ENCODE results near the gene DNAH8.
A peak's percentile ranks its signal among the peaks of the same experiment; 100 is the strongest.

Gene DNAH8

DNA sequence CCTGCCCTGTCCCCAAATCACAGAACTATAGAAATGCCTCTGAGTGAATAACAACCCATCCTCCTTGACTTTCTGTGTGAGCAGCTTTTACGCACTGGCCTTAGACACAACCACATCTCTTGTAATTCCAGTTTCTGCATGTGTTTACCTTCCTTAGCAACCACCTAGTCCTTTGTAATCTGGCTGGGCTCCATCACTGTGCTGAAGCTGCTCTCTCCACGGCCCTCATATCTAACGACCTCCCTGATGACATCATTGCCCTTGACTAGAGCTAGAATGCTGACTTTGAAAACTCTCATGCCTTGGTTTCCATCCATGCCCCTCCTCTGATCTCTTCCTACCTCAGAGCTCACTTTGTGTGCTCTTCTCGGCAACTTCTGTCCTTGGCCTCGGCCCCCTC is 303.0 kb downstream of the DNAH8 start:
- no peak for DNase-seq (ENCODE audit: low spot score)

DNA sequence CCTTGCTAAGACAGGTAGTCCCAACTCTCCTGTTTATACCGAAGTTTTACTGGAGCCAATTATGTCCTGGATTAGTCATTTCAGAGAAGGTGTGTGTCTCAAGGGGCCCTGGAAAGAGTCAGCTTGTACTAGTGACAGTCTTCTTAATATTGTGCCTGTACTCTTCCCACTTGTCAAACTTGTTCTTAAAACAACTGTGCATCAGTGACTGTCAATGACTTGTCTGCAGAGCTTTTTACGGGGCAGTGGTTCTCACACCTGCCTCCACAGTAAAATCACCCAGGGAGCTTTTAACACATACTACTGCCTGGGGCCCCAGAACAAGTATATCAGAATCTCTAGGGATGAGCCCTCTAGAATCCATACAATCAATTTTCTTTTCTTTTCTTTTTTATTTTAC is 305.0 kb downstream of the DNAH8 start:
- no peak for DNase-seq (ENCODE audit: low spot score)

- DNase-seq (ENCODE audit: low spot score): no peak
Measured at GRCh38 chr6:39021041-39021440, 305.9 kb downstream of the DNAH8 start.

DNA sequence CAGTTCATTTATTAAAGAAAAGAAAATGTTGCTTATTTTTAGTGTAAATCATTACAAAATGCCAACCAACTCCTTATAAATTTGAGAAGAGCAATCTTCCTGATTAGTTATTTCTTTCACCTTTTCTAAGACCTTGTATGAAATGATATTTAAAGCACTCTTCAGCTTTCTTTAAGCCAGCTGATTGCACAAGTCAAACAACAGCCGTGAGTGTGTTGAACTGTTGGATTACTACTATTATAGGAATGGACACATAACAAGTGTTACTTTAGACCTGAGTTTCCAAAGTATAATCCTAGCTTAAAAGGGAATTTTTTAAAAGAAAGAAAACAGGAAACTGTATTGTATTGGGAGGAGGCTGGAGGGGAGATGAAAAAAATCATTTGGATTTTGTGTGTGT is 306.7 kb downstream of the DNAH8 start:
- no peak for DNase-seq (ENCODE audit: low spot score)

DNA sequence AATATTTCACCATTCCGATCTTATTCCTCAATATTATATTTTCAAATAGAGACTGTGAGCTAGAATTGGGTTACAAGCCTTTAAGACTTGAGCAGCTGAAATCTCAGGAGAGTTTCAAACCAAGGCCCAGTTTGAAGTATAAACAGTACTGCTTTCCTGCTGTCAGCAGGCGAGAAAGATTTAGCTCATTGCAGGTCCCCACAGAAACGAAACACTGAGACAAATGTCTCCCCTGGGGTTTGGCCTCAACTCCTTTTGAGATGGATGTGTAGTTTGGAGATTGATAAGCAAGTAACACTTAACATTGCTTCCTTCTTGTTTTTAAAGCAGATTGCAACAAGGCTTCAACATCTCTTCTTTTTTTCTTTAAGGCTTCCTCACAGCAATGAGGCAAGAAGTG is 311.1 kb downstream of the DNAH8 start:
- DNase-seq (ENCODE audit: low spot score): no peak

DNA sequence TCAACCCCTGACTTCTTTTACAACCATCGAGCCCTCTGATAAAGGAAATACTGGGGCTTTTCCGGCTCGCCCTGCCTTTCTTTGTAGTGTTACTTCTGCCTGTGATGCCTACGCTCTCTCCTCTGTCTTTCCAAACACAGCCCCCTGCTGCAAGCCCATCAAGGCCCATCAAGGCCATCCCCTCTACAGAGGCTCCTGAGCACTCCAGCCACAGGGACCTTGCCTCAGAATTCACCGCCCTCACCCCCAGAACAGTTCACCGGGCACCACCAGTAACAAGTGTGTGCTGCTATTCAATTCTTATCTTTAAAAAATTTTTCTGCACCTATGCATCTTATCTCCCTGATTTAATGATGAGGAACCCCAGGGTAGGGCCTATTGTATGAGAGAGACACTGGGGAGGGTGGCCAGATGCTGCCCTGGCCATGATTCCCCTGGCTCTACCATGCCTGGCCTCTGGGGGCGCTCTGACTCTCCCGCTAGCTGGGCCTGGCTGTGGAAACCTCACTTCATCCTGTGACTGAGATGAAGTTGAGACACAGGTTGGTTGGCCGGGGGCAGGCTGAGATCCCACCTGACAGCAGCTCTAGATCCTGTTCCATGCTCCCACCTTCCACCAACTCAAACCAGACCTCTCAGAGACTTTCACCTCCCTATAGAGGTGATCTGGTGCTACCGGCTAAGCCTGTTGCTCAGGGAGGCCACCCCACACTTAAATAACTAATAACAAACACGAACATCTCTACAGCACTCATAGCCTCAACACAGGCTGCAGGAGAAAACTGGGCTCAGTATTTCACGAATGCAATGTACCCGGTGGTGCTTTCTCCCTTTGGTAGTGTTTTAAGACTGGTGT is 314.3 kb downstream of the DNAH8 start:
- DNase-seq (ENCODE audit: low spot score): peak; percentile 52

DNA sequence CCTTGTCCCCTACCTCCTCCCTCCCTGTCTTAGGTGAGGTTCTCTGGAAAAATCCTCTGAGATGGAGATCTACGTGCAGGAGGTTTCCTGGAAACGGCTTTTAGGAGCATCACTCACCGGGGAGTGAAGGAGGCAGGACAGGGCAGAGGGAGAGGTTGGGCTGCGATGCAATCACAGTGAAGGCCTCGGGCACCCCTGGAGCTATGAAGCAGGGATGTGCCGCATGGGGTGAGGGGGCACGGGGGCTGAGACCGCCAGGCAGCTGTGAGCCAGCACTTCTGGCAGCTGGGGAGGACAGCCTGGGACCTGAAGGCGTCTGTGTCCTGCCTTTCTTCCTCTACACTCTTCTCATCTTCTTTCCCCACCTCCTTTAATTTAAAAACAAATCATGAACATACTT is 320.6 kb downstream of the DNAH8 start:
- no peak for DNase-seq (ENCODE audit: low spot score)

DNA sequence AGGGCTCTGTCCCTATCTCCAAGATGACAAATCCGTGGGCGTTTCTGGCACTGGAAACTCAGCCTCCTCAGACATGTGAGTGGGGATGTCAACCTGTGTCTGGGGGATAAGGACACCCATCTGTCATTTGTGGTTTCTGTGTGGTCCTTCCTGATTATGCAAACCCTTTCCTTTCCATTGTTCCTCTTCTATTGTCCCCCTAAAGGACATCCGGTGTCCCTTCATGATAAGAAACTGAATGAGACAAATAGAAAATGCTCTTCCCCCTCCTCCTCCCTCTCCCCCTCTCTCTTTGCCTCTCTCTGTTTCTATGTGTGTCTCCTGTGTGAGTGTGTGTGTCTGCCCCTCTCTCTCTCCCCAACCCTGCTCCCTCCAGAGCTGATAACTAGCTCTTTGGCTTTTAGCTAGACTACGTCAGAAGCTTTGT is 322.0 kb downstream of the DNAH8 start:
- DNase-seq (ENCODE audit: low spot score): no peak

- DNase-seq (ENCODE audit: low spot score): no peak
Measured at GRCh38 chr6:39037707-39038106, 322.6 kb downstream of the DNAH8 start.

DNA sequence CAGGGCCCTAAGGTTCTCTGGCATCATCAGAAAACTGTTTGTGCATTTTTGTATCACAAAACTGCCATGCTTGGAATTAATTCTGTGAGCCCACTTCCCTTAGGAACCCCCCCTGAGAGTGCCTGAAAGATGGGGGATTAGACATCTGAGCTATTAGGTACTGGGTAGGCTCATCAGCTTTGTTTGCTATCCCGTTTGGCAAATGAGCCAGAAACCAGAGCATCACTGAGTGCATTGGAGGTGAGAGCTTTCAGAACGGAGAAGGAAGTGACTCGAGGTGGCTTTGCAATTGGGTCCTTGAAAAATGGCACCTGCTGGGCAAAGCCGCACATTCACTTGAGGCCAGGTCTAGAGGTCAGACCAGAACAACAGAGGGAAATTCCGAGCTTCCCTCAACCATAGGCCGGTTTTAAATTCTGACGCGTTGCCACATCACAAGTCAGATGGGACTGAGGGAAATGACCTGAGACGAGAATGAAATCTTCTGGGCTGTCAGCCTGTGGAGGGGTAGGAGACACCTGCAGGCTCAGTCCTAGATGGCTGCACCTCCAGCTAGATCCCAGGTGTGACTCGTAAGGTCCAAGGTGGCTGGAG is 325.1 kb downstream of the DNAH8 start:
- DNase-seq (ENCODE audit: low spot score): no peak

GRCh38 chr6:39041072-39041471 is 326.0 kb downstream of the DNAH8 start:
- no peak for DNase-seq (ENCODE audit: low spot score)

DNA sequence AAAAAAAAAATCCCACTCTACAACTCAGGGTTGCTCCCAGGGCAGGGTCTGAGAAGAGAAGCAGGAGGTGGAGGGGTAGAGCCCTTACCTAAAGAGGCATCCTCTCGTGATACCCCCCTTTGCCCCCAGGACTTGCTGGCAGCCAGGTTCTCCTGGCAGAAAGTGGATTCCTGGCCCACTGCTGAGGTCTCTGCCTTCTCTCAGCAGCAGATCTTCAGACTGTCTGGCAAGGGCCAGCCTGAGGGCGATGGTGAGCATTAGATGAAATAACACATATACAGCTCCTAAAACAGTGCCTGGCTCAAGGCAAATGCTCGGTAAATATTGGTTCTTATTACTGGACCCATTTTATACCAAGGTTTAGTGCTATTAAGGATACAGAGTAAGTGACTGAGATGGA is 328.7 kb downstream of the DNAH8 start:
- no peak for DNase-seq (ENCODE audit: low spot score)

GRCh38 chr6:39044181-39044580 is 329.1 kb downstream of the DNAH8 start:
- no peak for DNase-seq (ENCODE audit: low spot score)

DNA sequence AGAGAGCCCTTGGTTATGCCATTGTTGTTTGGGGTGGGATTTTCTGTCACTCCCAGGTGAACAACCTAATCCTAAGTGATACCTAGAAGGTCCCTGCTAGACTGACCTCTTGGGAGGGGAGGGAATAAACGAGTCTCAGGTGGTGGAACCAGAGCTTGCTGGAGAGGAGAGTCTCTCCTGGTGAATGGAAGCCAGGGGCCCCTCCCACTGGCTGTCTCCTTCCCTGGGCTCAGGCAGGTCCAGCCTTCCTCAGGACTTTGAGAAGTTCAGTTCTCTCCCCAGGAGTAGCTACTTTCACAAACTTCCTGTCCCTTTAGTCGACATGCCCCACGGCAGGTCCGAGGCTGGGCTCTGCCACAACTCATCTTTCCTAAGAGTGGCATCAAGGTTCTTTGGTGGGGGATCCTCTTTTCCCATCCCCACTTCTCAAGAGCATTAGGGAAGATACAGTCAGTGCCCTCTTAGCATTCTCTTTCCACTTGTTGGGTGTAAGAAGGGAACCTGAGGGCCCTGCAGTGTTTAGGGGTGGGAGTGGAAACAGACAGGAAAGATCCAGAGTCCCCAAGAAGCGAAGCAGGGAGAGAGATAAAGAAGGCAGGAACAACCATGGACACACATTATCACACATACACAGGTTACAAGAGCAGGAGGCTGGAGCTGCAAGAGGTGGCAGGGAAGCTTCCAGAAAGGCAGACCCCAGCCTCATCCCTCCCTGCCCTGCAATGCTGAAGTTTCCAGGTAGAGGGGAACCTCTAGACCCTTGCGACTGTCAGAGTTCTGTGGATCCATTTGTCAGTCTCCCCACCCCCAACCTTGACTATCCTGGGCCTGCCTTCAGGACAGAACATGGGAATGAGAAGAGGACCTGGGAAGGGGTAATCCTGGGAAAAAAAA is 332.6 kb downstream of the DNAH8 start:
- DNase-seq (ENCODE audit: low spot score): no peak

DNA sequence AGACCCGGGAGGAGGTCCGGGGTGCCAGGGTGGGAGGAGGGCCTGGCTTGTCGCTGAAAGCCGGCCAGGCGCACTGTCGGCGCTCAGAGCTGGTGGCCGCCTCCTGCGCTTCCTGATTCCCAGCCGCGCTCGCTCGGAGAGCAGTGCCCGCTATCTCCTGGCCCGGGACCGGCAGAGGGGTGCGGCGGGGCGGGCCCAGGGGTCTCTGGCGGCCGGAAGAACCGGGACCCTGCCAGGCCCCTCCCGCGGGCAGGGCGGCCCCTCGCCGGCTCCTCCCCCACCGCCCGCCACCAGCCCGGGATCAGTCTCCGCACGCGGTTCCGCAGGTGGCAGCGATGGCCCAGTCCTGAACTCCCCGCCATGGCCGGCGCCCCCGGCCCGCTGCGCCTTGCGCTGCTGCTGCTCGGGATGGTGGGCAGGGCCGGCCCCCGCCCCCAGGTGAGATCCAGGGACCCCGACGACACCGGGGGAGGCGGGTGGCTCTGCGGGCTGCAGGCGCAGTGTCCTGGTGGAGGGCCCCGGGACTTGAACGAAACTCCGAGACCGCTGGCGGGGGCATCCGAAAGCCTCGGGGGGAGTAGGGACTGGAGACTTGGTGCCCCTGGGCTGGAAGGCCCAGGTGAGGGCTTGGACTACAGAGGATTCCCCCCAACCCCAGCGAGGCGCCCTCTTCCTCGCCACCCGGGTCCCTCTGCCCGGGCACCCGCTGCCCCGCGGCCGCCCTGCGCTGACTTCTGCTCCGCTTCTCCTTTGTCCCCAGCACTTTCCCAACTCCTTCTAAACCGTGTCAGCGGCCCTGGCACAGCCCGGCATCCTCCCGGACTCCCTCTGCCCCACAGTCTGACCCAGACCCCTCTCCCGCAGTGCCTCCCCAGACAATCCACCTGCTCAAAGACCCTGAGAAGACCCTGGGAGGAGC is 333.6 kb downstream of the DNAH8 start, which contains the start of gene GLP1R:
TSS of gene GLP1R (plus strand) at position 301 of the 919 bp plus-strand sequence. CDS start at position 361, 60 bp downstream.
- DNase-seq (ENCODE audit: low spot score): no peak

DNA sequence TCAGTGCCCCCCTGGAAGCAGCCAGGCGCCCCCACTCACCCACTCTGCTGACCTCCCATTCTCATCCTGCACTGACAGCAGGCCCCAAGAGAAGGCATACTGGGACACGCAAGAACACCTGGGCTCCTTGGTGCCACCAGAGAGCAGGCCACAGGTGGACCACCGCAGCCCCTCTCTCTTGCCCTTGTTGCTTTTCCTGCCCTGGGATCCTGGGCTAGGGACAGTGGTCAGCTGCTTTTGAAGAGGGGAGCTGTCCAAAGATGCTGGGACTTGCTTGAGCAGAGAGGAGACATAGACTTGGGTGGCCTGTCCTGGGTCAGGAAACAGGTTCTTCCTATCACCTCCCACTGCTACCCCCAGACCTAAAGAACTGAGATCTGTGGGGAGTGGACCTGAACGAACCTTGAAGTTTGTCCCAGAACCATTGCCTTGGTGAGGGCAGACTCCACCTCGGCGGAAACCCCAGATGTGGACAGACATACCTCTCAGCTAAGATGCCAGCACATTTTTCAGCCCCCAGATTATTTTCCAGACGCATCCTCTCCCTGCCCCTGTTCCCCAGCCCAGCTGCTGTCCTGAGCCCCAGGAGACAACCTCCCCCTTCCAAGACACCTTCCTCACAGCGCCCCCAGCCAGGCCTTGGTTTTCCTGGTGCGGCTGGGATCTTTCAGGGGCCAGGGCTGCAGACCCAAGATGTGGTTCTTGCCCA is 334.6 kb downstream of the DNAH8 start:
- DNase-seq (ENCODE audit: low spot score): no peak

DNA sequence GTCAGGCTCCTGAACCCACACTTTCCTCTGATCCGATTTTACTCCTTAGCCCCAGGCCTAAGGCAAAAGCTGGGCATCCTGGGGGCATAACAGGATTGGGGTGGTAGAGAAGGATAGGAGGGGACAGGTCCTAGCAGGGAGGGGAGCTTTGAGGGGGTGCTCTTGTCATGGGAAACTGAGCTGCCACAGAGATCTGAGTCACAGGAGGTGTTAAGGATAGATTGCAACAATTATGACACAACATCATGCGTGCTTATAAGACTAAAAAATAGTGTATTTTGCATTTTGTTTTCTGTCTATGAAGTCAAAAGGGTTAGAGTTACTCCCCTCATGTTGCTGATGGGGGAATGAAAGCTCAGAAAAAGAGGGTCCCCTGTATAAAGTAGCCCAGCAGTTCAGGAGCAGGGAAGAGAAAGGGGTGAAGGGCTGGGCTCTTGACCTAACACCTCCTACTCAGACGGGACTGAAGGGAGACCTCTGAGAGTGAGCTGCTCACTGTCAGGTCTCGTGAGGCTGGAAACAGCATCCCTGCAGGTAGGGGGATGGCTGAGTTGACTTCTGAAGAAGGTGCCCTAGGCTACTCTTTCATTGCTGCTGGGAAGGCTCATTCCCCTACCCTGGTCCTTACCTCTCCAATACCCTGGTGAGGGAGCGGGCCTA is 335.5 kb downstream of the DNAH8 start:
- DNase-seq (ENCODE audit: low spot score): no peak

DNA sequence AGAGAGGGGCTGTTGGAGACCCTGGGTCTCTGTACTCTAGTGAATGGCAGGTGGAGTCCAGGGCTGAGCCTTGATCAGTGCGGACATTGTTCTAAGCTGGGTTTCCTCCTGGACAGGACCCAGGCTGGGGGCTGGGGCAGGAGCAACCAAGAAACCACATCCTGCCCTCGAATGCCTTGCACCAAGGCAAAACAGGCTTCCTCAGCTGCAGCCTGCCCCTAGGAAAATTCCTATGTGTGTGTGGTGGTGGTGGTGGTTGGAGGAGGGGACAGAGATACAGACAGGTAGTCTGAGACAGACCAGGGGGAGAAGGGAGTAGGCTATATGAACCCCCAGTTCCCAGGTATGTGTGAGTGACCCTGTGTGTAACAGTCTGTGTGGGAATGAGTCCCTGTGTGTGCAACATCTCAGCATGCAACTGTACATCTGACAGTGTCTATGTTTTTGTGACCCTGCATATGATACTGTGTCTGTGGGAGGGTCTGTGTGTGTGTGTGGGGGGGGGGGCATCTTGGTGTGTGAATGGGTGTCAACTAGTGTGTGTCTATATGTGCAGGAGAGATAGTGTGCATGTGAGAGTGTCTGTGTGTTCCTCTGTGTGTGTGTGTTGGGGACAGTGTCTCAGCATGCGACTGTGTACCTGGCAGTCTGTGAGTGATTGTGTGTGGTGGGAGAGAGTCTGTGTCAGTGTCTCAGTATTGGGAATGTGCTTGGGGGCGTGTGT is 336.4 kb downstream of the DNAH8 start:
- DNase-seq (ENCODE audit: low spot score): no peak

DNA sequence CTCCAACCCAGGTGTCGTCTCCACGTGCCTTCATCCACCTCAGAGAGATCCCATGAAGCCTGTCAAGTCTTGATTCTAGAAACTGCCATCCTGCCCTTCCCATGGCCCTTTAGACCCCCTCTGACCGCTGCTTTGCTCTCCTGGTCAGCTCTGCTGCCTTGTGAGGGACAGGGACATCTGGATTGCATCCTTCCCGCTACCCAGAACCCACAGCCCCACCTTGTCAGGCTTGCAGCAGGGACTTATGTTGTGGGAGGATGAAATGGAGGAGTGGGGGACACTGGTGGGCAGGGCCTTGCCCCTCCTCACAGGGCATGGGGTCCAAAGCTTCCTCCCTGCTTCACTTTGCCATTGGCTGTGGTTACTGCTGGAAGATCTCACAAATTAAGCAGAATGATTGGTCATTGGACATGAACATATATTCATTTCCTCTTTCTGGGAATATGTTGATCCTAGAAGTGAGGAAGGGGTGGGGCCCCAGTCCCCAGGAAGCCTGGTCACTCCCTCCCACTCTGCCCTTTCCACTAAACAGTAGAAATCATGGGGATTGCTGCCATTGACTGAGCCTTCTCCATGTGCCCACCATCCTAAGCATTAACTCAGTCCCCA is 338.0 kb downstream of the DNAH8 start:
- DNase-seq (ENCODE audit: low spot score): no peak

All from AG08395 (cell line).